RWPE2 (cell line): Measurements from ENCODE around the gene UBE2D3.

Source experiments
- ATAC-seq: fragments of 200-7000 bp; cut with Tn5 transposase; 3 replicates; pipeline ENCODE4 v1.9.1; 2021; ENCODE audit warnings: low read depth
- DNase-seq: peaks from one replicate; pipeline ENCODE4 v3.0.0-alpha.2; 2020; ENCODE audit warnings: low spot score
- H3K27ac ChIP-seq: fragments of 450-650 bp; 2 replicates; pipeline ENCODE4 v1.5.1; 2017; ENCODE audit warnings: mild to moderate bottlenecking; ENCODE audit not compliant: poor library complexity, severe bottlenecking
- H3K27me3 ChIP-seq: fragments of 250-450 bp; sonication (Bioruptor Pico); 2 replicates; pipeline ENCODE4 v1.5.1; 2021; ENCODE audit warnings: mild to moderate bottlenecking, moderate library complexity; ENCODE audit not compliant: insufficient read depth, poor library complexity, severe bottlenecking
- H3K36me3 ChIP-seq: fragments of 250-450 bp; sonication (Bioruptor Pico); 2 replicates; pipeline ENCODE4 v1.5.1; 2020; ENCODE audit warnings: low read depth, mild to moderate bottlenecking, moderate library complexity
- H3K4me1 ChIP-seq: fragments of 250-450 bp; sonication (Bioruptor Pico); 2 replicates; pipeline ENCODE4 v1.5.1; 2021; ENCODE audit warnings: mild to moderate bottlenecking, moderate library complexity; ENCODE audit not compliant: insufficient read depth, poor library complexity, severe bottlenecking
- H3K4me3 ChIP-seq: fragments of 250-450 bp; sonication (Bioruptor Pico); 2 replicates; pipeline ENCODE4 v1.5.1; 2021; ENCODE audit warnings: mild to moderate bottlenecking, moderate library complexity; ENCODE audit not compliant: severe bottlenecking
- H3K9me3 ChIP-seq: fragments of 250-450 bp; sonication (Bioruptor Pico); 2 replicates; pipeline ENCODE4 v1.5.1; 2021; ENCODE audit warnings: mild to moderate bottlenecking, moderate library complexity; ENCODE audit not compliant: severe bottlenecking
- CTCF ChIP-seq: fragments of 450-650 bp; IDR thresholded peaks from one replicate; pipeline ENCODE4 v1.5.1; 2017; ENCODE audit warnings: mild to moderate bottlenecking, moderate library complexity; ENCODE audit not compliant: poor library complexity, severe bottlenecking

Gene UBE2D3

GRCh38 chr4:102860611-102861324 lies 33.4 kb upstream of the UBE2D3 start:
- H3K27ac ChIP-seq, result no peak overlapping the region
- no peaks in the 10 kb centered on the region for H3K4me1 ChIP-seq
- H3K36me3 ChIP-seq, result no peaks in the 10 kb centered on the region
- TF ChIP-seq CTCF, result no peak
- no peak overlapping the region for H3K4me3 ChIP-seq
- no peaks in the 10 kb centered on the region for H3K27me3 ChIP-seq
- DNase-seq (no peak), ATAC-seq (no peak)
- peaks cover 2% of the 10 kb centered on the region for H3K9me3 ChIP-seq

- H3K4me3 ChIP-seq, result no peak overlapping the region
- ATAC-seq (no peak), DNase-seq (no peak)
- H3K36me3 ChIP-seq, result no peaks in the 10 kb centered on the region
- peaks cover 2% of the 10 kb centered on the region for H3K9me3 ChIP-seq
- TF ChIP-seq CTCF, result no peak
- no peak overlapping the region for H3K27ac ChIP-seq
- no peaks in the 10 kb centered on the region for H3K27me3 ChIP-seq
- no peaks in the 10 kb centered on the region for H3K4me1 ChIP-seq
Measured at GRCh38 chr4:102858828-102859464, 31.6 kb upstream of the UBE2D3 start.

GRCh38 chr4:102850370-102850769 lies 23.0 kb upstream of the UBE2D3 start:
- Histone ChIP-seq H3K36me3 (no peaks in the 10 kb centered on the region), H3K4me1 (no peaks in the 10 kb centered on the region), H3K9me3 (no peaks in the 10 kb centered on the region), H3K27ac (no peak overlapping the region), H3K4me3 (no peak overlapping the region), H3K27me3 (no peaks in the 10 kb centered on the region)
- ATAC-seq (no peak), DNase-seq (no peak)
- TF ChIP-seq CTCF, result no peak

GRCh38 chr4:102849579-102850104 lies 22.3 kb upstream of the UBE2D3 start:
- no peaks in the 10 kb centered on the region for H3K27me3 ChIP-seq
- no peaks in the 10 kb centered on the region for H3K4me1 ChIP-seq
- DNase-seq, result no peak
- no peak overlapping the region for H3K27ac ChIP-seq
- no peaks in the 10 kb centered on the region for H3K9me3 ChIP-seq
- H3K4me3 ChIP-seq, result no peak overlapping the region
- no peaks in the 10 kb centered on the region for H3K36me3 ChIP-seq
- no peak for ATAC-seq
- TF ChIP-seq CTCF, result no peak

DNA sequence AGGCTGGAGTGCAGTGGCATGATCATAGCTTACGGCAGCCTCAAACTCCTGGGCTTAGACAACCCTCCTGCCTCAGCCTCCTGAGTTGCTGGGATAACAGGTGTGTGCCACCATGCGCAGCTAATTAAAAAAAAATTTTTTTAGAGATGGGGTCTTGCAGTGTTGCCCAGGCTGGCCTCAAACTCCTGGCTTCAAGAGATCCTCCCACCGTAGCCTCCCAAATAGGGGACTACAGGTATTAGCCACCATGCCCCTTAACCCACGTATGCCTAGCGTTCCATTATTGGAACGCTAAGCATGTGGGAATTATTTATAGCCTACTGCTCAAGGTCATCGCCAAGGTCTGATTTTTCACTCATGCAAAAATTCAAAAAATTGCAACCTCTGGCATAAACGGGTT lies 20.3 kb upstream of the UBE2D3 start:
- ATAC-seq (no peak), DNase-seq (no peak)
- Histone ChIP-seq H3K27me3 (no peaks in the 10 kb centered on the region), H3K9me3 (no peaks in the 10 kb centered on the region), H3K36me3 (no peaks in the 10 kb centered on the region), H3K4me3 (no peak overlapping the region), H3K27ac (no peak overlapping the region), H3K4me1 (no peaks in the 10 kb centered on the region)
- TF ChIP-seq CTCF, result no peak
